GM13977 (cell line): Measurements from ENCODE around the gene MT1A.
A peak's percentile ranks its signal among the peaks of the same experiment; 100 is the strongest.
"Not testable (repeated sequence)": the region's sequence is repeated elsewhere in the genome, so short reads cannot be mapped to it uniquely, and the experiment has no call there.

Source experiments
- DNase-seq: peaks from one replicate; pipeline ENCODE4 v3.0.0; 2012; ENCODE audit warnings: low spot score
- in situ Hi-C: fragments of 300-500 bp; cut with MboI; formaldehyde crosslinking; loops from one replicate; pipeline ENCODE4 v1.12.0; 2022; ENCODE audit warnings: low sequenced_read_pairs, low pct_unique_long_range_greater_than_20kb, mixed read lengths, inconsistent platforms; ENCODE audit not compliant: unreplicated experiment
- TF ChIP-seq, protein P1 (sequence below): IDR thresholded peaks from 2 replicates; pipeline ENCODE4 v1.5.1; 2012; ENCODE audit warnings: mild to moderate bottlenecking, control low read depth; ENCODE audit not compliant: insufficient read depth; ENCODE audit errors: extremely low read depth, missing control alignments

The MT1A gene

DNA sequence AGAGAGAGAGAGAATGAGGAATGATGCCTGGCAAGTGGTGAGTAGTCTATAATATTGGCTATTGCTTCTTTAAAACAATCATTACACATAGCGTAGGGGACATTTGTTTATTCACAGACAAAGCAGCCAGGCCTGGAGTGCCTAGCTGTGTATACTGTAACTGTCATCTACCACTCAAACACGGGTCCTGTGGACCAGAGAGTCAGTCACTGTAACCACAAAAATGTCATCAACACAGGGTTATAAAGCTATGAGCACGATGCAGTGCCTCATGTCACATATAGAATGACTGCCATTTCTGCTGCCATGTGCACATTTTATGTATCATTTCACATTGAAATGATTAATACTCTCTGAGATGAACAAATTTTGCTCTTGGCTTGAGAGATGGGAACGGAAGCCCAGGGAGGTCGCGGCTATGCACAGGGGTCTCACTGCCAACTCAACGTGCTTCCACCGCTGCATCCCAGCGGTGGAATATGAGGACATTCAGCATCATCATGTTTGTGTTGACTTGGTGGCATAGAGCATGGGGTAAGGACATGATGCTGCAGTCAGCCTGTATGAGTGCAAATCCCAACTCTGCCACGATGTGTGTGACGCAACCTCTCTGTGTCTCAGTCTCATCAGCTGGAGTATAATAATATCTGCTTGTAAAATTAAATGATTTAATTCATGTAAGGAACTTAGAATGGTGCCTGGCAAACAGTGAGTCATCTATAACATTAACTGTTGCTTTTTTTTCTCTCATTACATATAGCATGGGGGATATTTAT lies 34.5 kb downstream of the MT1A start:
- DNase-seq, result no peak
- in situ Hi-C loops, result no loop called here
- TF ChIP-seq, protein P1, sequence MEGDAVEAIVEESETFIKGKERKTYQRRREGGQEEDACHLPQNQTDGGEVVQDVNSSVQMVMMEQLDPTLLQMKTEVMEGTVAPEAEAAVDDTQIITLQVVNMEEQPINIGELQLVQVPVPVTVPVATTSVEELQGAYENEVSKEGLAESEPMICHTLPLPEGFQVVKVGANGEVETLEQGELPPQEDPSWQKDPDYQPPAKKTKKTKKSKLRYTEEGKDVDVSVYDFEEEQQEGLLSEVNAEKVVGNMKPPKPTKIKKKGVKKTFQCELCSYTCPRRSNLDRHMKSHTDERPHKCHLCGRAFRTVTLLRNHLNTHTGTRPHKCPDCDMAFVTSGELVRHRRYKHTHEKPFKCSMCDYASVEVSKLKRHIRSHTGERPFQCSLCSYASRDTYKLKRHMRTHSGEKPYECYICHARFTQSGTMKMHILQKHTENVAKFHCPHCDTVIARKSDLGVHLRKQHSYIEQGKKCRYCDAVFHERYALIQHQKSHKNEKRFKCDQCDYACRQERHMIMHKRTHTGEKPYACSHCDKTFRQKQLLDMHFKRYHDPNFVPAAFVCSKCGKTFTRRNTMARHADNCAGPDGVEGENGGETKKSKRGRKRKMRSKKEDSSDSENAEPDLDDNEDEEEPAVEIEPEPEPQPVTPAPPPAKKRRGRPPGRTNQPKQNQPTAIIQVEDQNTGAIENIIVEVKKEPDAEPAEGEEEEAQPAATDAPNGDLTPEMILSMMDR, result no peak

DNA sequence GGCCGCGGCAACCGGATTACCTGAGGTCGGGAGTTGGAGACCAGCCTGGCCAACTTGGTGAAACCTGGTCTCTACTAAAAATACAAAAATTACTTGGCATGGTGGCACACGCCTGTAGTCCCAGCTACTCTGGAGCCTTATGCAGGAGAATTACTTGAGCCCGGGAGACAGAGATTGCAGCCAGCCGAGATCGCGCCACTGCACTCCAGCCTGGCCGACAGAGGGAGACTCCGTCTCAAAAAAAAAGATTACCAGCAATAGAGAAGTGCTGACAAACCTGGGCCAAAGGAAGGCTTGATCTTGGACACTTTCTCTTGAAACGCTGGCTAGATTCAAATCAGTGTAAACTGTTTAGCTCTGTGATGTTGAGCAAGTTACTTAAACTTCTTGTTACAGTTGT lies 35.5 kb downstream of the MT1A start:
- DNase-seq, result no peak
- TF ChIP-seq, protein P1, result peak; percentile 51
- in situ Hi-C loops, result no loop called here

DNA sequence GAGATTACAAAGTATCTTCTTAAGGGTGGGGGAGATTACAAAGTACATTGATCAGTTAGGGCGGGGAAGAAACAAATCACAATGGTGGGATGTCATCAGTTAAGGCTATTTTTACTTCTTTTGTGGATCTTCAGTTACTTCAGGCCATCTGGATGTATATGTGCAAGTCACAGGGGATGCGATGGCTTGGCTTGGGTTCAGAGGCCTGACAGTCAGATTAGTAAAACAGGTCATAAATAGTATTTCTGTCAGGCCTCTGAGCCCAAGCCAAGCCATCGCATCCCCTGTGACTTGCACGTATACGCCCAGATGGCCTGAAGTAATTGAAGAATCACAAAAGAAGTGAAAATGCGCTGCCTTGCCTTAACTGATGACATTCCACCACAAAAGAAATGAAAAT lies 36.1 kb downstream of the MT1A start:
- DNase-seq, in situ Hi-C loops: not testable (repeated sequence)

DNA sequence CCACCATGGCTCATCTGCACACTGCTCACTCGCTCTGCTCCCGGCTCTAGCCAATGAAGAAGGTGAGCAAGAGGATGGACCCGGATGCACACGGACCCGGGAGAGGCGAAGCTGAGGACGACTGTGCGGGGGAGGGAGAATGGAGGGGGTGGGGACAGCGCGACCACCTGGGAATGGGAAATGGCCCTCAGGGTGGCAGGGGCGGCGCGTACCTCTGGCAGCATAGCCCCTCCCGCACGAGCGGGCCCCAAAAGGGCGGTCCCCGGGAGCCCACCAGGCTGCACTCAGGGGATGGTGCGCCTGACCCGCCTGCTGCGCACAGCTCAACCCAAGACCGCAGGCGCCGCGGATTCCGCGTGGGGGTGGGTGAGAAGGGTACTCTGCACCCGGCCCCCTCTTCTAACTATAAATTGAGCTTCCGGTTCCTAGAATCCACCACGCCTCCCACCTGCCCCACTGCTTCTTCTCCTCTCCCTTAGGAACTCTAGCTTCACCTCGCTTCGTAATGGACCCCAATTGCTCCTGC lies 37.3 kb downstream of the MT1A start:
- DNase-seq, result no peak
- TF ChIP-seq, protein P1, result no peak
- in situ Hi-C loops, result no loop called here

DNA sequence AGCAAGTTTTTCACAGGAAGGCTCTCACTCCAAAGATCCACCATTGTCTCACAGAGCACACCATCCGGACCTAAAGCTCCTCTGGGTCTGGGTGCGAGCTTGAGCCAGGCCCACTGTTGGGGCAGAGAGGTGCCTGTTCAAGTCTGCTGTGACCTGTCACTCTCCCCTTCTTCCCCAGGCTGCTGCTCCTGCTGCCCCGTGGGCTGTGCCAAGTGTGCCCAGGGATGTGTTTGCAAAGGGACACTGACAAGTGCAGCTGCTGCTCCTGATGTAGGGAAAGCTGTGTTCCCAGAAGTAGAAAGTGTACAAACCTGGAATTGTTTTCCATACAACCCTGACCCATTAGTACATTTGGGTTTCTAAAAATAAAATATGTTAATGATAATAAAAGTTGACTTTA lies 39.0 kb downstream of the MT1A start:
- in situ Hi-C loops, result no loop called here
- TF ChIP-seq, protein P1, result no peak
- DNase-seq, result no peak

DNA sequence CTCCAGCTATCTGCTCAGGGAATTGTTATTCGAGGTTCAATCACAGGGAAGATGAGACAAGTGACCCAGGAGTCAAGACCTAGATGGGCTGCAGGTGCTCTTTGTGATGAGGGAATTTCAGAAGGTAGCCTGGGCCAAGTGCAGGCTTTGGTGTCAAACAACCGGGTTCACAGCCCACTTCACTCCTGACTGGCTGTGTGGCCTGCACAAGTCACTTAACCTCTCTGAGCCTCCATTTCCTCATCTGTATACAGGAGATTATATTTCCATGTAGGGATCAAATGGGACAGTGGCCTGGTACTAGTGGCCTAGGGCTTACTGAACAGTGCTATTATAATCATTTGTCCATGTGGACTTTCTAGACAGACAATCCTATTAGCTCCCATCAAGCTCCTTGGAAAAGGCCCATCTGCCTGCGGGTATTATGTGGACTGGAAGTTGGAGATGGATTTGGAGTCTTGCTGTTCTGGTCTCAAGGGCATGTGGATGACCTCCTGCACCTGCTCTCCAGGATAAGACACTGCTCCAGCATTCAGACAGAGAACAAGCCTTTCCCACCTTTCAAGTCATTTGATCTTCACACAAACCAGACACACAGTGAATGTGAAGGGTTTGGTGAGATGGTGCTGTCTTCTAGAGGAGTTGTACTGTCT lies 40.7 kb downstream of the MT1A start:
- TF ChIP-seq, protein P1, result no peak
- no peak for DNase-seq
- in situ Hi-C loops, result no loop called here

DNA sequence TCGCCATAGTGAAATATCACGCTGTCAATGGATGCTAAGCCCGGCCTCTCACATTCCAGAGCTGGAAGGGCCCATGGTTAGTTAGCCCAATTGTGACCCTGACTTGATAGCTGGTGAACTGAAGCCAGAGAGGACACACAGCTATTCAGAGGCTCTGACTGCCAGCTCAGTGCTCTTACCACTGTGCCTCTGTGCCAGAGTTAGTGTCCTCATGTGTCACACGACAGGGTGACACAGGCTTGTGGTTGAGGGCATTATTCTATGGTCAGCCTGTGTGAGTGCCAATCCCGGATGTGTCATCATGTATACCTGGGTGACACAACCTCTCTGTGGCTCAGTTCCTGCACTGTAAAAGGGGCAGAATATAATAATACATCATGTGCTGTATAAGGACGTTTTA lies 41.4 kb downstream of the MT1A start:
- in situ Hi-C loops, result no loop called here
- TF ChIP-seq, protein P1, result no peak
- no peak for DNase-seq
